Inflammatory macrophage (primary cell): ENCODE results near the gene MISP.
"Not testable (repeated sequence)": the region's sequence is repeated elsewhere in the genome, so short reads cannot be mapped to it uniquely, and the experiment has no call there.

Source experiments
- DNase-seq, 2 donors: peaks; one replicate each; pipeline ENCODE4 v3.0.0-alpha.2; 2020 to 2022
- total RNA-seq, 18 experiments: gene quantifications; one replicate each; lab custom pipeline; 2026; ENCODE audit warnings: mixed read lengths in 6 of 18, inconsistent platforms in 2 of 18; lab: John Stamatoyannopoulos, UW

MISP gene, protein sequence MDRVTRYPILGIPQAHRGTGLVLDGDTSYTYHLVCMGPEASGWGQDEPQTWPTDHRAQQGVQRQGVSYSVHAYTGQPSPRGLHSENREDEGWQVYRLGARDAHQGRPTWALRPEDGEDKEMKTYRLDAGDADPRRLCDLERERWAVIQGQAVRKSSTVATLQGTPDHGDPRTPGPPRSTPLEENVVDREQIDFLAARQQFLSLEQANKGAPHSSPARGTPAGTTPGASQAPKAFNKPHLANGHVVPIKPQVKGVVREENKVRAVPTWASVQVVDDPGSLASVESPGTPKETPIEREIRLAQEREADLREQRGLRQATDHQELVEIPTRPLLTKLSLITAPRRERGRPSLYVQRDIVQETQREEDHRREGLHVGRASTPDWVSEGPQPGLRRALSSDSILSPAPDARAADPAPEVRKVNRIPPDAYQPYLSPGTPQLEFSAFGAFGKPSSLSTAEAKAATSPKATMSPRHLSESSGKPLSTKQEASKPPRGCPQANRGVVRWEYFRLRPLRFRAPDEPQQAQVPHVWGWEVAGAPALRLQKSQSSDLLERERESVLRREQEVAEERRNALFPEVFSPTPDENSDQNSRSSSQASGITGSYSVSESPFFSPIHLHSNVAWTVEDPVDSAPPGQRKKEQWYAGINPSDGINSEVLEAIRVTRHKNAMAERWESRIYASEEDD
- 0 to 0.46 (median 0) reads per million in 18 experiments for total RNA-seq

DNA sequence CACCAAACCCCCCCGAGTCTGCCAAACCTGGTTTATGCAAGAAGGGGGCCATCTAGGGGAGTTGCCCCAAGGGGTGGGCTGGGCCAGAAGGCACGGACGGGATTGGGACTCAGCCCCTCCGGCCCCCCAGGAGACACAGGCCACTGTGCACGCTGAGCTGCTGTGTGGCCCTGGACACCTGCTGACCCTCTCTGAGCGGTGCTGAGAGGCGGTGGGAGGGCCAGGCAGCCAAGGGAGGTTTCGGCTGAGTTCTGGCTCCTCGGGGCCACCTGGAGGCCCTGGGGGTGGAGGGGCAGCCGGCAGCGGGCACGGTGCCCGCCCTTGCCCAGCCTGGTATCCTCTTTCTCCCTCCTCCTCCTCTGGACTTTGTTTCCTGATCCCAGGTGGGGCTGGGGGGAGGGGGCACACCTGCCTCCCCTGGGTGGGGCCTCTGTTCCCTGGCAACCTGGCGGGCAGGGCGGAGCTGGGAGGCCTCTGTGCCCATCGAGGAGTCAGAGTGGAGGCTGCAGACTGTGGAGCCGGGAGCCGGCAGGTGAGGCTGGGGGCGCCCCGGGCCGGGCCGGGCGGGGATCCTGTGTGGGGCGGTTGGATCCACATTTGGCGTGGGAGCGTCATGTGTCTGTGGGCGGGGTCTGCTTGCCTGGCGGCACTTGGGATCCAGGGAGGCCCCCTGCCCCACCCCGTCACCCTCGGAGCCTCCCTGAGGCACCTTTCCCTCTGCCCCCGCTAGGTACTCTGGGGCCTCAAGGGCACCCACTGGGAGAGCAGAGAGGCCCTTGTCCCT is at the start of gene MISP:
Gene MISP, plus strand, starts transcription at position 473 of the 784 bp plus-strand sequence. CDS start 5,835 bp downstream, outside the sequence.
- DNase-seq: no peak

DNA sequence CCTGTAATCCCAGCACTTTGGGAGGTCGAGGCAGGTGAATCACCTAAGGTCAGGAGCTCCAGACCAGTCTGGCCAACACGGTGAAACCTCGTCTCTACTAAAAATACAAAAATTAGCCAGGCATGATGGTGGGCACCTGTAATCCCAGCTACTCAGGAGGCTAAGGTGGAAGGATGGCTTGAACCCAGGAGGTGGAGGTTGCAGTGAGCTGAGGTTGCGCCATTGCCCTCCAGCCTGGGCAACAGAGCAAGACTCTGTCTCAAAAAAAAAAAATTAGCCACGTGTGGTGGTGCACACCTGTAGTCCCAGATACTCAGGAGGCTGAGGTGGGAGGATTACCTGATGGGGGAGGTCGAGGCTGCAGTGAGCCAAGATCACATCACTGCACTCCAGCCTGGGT is 48.1 kb upstream of the MISP start:
- DNase-seq: not testable (repeated sequence)

DNA sequence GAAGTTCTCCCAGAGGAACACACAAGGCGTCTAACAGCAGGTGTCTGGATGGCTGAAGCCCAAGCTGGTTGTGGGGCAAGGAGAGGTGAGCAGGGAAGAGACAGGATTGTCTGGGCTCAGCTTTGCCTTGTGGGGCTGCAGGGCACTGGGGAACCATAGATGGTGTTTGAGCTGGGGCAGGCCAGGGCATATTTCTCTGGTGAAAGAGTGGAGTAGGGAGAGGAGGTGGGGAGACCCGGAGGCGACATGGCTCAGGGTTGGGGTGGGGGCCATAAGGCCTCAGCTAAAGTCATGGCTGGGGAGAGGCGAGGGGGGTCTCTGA is 47.6 kb upstream of the MISP start:
- peak in 1 of 2 donors; percentile 12 for DNase-seq

DNA sequence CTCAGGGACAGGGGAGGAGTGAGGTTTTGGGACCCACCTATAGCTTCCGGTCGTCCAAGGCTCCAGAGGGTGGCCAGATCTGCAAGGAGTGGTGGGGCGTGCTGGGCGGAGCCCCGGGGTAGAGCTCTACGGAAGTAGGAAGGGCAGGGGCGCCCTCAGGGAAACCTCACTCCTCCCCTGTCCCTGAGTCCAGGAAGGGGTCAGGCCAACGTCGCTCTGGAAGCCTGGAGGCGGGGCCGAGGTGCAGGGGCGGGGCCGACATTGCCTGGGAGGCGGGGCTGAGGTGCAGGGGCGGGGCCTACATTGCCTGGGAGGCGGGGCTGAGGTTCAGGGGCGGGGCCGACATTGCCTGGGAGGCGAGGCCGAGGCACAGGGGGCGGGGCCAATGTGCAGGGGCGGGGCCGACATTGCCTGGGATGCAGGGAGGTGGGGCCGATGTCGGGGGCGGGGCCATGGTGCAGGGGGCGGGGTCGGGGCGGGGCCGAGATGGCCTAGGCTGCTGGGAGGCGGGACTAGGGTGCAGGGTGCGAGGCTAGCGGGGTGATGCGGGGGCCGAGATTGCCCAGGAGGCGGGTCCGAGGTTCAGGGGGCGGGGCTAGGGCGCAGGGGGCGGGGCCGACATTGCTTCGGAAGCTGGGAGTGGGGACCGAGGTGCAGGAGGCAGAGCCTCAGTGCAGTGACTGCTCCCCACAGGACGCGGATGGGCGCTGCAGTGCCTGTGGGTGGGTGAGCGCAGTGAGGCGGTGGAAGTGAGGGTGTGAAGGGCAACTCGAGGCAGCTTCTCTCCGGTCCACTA is 47.1 kb upstream of the MISP start:
- DNase-seq: peak; percentile 88 to 91

DNA sequence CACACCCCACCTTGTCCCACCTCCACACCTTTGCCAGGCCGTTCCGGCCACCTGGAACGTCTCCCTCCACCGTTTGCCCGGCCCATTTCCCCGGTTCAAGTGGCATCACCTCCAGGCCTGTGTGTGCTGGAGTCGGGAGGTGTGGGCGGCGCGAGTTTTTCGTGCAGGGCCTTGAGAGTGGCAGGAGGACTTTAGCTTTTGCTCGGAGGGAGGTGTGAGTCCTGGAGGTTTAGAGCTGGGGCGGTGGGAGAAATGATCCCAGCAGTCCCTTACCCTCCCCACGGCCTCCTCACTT is 46.5 kb upstream of the MISP start:
- no peak for DNase-seq

DNA sequence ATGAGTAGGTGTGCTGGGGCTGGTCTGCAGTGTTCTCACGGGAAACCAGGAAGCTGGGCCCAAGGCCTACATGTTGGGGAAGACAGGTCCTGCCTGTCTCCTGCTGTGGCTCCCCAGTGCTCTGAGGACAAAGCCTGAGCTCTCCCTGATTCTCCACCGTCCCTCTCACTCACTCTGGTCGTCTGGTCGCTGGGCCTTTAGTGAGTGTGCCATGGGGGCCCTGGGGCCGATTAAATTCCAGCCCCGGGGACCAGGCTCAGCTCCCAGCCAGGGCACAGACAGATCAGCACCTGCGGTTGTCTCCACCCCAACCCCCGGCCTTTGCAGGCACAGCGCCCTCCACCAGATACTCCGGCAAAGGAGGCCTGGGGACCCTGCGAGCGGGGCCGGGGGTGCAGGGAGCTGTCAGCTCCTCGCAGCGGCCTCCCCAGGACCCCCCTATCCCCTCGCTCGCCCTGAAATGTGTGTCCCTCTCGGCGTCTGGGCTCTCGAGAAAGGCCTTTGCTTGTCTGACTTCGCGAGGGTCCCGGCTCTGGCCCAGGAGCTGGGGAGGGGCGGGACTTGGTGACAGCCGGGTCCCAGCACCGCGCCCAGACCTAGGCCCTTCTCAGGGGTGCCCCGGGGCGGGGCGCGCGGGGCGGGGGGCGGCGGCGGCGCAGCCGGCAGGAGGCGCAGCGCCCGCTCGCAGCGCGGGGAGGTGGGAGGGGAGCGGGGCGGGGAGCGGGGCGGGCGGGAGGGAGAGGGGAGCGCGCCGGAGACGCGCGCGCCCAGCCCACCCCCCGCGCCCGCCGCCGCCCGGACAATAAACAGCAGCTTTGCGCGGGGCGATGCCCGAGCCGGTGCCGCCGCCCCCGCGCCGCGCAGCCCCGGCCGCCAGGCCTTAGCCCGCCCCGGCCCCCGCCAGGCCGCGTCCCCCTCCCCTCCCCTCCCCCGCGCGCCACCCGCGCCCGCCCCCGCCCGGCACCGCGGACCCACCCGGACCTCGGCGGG is 42.5 kb upstream of the MISP start, which contains the start of gene PALM:
Gene PALM, plus strand, starts transcription at position 782 of the 990 bp plus-strand sequence. CDS start 212 bp downstream, outside the sequence.
- no peak for DNase-seq

DNA sequence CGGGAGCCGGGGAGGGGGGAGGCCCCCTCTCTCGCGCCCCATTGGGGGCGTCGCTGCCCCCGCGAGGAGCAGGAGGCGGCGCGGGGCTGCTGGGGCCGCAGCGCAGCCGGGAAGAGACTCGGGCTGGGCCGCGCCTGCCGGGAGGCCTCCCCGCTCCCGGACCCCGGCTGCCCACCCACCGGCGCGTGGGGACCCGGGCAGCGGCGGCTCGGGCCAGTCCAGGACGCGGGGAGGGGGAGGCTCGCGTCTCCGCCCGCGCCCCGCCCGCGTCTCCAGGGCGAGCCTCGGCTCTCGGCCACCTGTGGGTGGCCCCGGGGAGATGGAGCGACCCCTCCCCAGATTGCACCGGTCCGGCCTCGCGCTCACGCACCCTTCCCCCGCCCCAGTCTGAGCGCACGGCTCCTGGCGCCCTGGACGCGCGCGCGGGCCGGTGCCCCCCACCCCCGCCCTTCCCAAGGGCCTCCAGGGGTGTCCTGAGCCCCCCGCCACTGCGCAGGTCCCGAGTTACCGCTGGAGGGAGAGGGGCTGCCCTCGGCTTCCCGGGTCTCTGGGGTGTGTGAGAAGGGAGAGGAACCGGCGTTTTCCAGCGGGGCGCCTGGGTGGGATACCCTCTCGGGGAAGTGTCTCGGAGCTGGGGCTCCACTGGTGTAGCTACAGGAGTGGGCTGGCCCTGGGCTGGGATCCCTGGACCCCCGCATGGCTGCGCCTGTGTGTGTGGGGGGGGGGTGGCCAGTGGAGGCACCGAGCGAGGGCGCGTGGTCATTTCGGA is 41.5 kb upstream of the MISP start:
- no peak for DNase-seq

DNA sequence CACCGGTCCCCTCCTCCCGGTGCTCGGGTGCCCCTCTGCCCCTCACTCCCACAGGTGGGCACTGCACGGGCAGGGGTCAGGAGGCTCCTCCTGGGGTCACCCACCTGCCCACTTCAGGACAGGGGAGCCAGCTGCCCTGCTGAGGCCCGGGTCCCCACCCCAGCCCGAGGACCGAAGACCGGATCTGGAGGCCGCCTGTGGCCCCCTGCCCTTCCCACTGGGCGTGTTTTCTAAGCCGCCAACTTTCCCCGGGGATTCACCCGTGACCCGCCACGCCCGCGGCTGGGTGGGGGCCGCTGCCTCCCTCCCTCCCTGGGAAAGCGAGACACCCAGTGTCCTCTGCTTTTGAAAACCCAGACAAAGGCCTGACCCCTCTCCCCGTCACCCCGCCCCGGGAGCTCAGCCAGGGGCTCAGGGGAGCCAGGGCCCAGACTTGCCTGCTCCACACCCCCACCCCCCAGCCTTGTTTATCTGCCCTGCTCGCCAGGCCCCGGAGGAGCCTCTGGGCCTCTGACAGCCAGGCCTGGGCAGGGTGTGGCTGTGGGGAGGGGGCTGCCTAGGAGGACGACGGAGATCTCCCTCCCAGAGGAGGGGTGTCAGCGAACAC is 40.8 kb upstream of the MISP start:
- DNase-seq: no peak

DNA sequence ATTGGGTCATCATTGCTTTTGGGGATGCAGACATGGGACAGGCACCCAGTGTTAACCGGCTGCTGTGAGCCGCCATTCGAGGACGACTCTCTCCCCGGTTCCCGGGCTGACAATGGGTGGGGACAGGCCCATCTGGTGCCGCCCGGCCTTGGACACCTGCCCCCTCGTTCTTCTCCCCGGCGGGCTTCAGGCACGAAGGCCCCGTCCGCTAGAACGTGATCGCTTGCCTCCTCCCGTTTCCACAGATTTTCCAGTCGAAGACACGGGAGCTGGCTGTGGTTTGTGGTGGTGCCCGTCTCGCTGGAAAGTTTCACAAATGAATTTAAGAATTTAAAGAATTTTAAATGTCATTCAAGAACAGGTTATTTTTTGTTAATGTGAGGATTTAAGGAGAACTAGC is 40.1 kb upstream of the MISP start:
- no peak for DNase-seq

DNA sequence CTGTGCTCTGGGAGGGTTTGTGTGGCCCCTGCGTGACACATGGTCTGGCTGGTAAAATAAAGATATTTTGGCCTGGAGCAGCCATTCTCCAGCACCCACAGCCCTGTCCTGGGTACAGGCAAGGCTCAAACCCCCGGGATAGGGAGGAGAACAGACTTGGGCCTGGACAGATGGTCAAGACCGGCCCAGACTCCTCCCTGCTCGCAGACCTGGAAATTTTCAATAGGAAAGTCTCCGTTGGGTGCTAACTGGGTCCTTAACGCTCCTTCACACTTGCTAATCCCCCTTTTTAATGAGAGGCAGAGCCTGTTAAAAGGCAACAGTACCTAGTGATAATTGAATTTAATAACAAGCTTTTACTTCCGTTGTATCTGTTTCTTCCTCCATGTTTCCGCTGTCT is 39.7 kb upstream of the MISP start:
- no peak for DNase-seq

DNA sequence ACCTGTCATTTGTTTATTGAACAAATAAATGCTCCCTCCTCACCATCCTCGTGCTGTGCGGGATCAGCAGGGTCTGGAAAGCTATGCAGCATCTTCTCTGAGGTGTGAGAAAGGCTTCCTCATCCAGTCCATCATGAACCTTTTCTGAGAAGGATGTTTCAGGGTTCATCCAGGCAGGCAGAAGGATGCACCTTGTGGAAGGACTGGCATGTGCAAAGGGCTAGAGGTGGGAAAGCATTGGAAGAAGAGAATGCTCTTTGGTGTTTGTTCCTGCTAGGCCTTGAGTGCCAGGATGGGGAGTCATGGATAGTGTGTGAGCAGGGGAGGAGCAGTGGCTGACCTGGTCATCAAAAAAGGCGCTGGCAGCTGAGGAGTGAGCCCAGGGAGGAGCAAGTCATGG is 35.6 kb upstream of the MISP start:
- DNase-seq: no peak

DNA sequence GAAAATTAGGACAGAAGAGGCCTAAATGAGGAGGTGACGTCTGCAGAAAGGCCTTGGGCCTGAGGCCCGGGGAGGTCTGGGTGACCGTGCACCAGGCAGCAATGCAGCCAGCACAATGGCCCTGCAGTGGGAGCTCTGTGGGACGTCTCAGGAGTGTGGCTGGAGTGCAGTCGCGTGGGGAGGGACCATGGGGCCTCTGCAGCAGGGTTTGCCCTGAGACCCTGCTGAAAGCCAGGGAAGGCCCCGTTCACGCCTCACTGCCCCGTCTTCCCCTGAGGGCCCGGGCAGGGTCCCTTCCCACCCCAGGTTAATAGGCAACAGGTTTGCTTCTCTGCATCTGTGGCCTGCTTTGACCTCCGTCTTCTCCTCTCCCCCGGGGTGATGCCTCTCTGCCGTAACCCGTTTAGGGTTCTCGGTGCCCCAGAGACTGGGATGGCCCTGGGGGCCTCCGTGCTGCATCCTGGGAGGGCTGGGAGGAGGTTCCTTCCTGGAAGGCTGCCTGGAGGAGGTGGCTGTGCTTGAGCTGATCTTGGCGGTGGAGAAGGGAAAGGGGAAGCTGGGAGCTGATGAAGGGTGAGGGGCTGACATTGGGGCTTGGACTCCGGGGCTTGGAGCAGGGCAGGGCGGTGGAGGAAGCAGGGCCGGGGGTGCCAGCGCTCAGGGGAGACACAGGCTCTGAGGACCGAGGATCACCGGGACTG is 32.5 kb upstream of the MISP start:
- DNase-seq: no peak

DNA sequence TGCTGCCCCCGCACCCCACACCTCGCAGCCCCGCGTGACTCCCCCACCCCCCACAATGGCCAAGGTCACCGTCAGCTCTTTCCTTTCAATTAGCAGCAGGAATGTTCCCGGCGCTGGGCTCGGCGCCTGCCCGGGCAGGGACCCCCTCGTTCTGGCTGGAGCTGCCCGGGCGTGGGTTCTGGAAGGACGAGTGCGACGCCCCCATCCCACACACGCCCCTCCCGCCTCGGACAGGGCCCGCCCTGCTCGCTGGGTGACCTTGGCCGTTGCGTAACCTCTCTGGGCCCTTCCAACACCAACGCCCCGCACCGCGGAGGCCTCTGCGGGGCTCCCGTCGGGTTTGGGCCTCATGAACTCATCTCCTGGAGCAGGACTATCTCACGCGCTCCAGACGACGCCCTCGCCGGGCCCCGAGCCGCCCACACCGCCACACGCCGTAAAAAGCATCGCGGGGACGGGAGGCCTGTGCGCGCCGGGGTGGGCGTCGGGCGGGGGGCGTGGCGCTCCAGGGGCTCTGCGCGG is 31.9 kb upstream of the MISP start:
- DNase-seq: peak in 1 of 2 donors; percentile 45

DNA sequence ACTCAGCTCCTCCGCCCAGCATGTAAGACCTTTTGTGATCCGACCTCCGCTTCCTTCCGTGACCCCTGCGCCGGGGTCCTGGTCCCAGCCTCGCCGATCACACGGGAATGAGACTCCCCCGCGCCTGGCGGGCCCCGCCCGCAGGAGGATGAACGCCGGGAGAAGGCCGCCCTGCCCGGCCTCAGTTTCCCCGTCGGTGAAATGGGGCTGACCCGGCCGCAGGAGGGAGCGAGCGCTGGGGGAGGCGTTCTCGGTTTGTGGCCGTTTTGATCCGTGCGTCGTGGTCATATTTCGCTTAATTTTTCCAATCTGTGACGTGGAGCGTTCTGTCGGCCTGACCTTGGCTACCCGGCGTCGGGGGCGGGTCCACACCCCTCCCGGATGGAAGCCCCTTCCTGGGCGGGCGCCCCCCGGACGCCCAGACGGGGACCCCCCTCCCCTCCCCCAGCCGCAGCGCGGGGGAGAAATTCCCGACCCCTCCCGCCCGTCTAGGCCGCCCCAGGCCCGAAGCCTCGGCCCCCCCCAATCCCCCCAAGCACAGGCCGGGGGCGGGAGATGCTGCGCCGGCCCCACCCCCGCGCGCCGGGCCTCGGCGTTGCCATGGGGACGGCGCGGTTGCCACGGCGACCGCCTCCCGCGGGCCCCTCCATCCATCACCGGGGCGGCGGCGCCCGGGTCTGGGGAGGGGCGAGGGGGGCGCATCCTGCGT is 31.1 kb upstream of the MISP start:
- no peak for DNase-seq

DNA sequence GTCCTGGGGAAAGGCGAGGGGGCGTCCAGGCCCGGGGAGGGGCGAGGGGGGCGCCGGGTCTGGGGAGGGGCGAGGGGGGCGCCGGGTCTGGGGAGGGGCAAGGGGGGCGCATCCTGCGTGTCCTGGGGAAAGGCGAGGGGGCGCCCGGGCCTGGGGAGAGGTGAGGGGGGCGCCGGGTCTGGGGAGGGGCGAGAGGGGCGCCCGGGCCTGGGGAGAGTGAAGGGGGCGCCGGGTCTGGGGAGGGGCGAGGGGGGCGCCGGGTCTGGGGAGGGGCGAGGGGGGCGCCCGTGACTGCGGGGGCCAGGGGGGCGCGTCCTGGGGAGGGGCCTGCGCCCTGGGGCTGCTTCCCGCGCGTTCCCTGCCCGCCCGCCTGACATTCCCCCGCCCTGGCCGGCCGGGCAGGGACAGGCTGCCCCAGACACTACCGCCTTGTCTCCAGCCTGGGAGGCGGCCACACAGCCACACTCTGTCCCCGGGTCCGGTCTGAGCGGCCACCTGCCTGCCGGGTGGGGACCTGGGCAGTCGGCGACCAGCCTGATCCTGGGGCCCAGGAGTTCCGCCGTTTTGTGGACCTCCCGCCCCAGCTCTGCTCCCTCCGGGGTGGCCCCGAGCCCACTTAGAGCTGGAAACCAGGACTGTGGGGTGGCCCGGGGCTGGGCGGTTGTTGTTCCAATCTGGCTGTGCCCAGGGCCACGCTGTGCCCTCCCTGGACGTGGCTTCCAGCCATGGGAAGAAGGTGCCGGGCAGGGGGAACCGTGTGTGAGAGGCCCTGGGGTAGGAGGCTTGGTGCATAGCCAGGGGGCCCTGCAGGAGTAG is 30.4 kb upstream of the MISP start:
- DNase-seq: no peak

DNA sequence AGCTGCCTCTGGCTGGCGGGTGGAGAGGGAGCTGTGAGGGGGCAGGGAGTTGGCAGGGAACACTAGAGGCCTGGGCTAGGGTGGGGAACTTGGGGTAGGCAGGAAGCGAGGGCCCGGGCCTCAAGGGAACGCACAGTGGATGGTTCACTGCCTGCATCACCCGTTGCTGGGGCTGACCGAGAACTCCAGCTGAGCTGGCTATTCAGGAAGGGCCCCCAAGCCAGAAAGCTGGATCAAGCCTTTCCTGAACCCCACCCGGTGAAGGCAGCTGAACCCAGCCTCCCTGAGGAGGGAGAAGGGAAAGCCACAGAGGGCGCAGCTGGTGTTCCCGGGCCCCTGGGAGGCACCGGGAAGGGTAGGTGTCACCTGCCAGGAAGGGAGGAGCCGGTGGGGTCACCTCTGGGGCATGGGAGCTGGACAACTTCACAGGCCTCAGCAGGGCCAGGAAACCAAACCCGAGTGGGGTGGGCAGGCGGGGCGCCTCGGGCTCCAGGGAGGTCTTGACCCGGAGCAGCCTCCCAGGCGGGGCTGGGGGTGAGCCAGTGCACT is 28.3 kb upstream of the MISP start:
- DNase-seq: no peak

DNA sequence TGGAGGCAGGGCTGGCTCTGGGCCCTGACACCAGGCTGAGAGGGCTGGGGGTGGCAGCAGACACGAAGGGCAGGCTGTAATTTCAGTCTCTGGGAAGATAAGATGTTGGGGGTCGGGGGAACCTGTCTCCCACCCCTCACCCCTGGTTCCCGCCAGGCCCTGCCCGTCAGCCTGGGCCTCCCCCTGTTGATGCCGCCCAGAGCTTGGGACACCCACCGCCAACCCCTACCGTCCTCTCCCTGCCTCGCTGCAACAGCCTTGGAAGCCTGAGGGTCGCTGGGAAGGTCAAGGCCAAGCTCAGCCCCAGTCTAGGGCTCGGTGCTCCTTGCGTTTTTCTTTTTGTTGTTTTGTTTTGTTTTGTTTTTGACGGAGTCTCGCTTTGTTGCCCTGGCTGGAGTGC is 27.7 kb upstream of the MISP start:
- DNase-seq: no peak
